Retinal pigment epithelial cell (primary cell): Measurements from ENCODE around the gene ZSWIM1.

Source experiments
- DNase-seq: peaks from one replicate; pipeline ENCODE4 v3.0.0-alpha.2; 2010; ENCODE audit warnings: low read depth
- H3K4me3 ChIP-seq: 2 replicates; pipeline ENCODE4 v1.5.1; 2011; ENCODE audit warnings: mild to moderate bottlenecking, low read length, control low read depth, moderate library complexity
- TF ChIP-seq, protein P1 (sequence below): conservative IDR thresholded peaks from 2 replicates; pipeline ENCODE4 v1.5.1; 2011; ENCODE audit warnings: low read depth, low read length, control low read depth, inconsistent platforms

Gene ZSWIM1

DNA sequence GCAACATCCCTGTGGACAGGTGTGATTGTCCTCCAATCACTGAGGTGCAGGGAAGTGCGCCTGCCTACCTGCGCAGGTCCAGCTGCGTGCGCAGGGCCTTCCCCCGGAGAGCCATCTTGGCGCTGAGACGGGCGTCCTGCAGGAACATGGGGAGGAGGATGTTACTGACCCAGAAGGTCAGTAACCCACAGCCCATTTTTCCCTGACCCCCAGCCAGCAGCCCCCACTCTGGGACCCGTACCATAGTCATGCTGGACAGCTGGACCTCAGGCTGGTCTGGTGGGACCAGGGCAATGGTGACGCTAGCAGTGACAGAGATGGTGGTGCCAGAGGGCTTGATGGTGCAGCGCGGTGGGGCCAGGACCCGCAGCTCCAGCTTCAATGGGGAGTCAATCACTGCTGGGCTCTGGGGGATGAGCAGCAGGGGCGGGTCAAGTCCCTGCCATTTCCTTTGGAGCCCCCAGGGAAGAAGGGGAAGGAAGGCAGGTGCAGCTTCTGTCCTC lies 21.2 kb downstream of the ZSWIM1 start:
- no peak for DNase-seq
- TF ChIP-seq, protein P1, sequence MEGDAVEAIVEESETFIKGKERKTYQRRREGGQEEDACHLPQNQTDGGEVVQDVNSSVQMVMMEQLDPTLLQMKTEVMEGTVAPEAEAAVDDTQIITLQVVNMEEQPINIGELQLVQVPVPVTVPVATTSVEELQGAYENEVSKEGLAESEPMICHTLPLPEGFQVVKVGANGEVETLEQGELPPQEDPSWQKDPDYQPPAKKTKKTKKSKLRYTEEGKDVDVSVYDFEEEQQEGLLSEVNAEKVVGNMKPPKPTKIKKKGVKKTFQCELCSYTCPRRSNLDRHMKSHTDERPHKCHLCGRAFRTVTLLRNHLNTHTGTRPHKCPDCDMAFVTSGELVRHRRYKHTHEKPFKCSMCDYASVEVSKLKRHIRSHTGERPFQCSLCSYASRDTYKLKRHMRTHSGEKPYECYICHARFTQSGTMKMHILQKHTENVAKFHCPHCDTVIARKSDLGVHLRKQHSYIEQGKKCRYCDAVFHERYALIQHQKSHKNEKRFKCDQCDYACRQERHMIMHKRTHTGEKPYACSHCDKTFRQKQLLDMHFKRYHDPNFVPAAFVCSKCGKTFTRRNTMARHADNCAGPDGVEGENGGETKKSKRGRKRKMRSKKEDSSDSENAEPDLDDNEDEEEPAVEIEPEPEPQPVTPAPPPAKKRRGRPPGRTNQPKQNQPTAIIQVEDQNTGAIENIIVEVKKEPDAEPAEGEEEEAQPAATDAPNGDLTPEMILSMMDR: no peak
- H3K4me3 ChIP-seq: no peak overlapping the region

- no peak for DNase-seq
- no peak overlapping the region for H3K4me3 ChIP-seq
- TF ChIP-seq, protein P1: no peak
These were observed 23.8 kb downstream of the ZSWIM1 start for GRCh38 chr20:45904583-45905504.

DNA sequence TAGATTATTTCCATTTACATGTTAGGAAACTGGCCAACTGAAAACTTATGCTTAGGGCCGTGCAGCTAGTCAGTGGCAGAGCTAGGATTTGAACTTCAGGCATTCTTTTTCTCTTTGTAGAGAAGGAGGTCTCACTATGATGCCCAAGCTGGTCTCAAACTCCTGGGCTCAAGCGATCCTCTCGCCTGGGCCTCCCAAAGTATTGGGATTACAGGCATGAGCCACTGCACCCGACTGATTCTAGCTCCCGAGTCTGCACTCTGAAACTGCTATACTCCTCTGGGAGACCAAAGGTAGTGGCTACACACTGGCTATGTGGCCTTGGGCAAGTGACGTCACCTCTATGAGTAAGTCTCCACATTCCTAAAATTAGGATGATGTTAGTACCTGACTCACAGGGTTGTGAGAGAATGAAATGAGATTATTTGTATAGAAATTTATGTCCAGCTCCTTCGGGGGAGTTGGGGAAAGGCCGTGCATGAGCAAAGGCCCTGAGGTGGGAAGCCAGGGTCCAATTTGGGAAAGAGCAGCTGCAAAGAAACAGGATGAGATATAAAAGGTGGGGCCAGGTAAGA lies 24.6 kb downstream of the ZSWIM1 start:
- DNase-seq: no peak
- TF ChIP-seq, protein P1: no peak
- no peak overlapping the region for H3K4me3 ChIP-seq

DNA sequence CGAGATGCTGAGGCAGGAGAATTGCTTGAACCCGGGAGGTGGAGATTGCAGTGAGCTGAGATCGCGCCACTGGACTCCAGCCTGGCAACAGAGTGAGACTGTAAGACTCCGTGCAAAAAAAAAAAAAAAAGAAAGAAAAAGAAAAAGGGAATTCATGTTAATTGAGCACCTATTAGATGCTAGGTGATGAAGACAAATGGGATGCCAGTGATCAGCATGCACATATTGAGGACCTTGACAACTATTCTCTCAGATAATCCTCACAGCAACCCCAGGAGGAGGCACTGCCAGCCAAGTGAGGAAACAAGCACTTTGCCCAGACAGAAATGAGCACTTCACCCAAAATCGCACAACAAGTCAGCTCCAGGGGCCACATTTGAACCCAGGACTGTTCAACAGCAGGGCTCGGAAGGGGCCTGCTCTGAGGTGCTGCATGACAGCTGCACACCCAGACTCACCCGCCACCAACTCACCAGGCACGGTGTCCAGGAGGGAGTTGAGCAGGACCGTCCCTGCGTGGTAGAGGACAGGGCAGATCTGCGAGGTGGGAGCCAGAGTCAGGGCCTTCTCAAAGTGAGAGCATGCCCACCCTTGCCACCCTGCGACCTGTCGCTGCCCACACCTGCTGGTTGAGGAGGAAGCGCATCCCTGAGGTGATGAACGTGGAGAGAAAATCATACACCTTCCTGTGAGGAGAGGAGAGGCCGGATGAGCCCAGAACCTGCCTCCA lies 26.4 kb downstream of the ZSWIM1 start:
- no peak overlapping the region for H3K4me3 ChIP-seq
- no peak for DNase-seq
- TF ChIP-seq, protein P1: no peak

- no peak overlapping the region for H3K4me3 ChIP-seq
- TF ChIP-seq, protein P1: no peak
- DNase-seq: no peak
These were observed 27.1 kb downstream of the ZSWIM1 start for GRCh38 chr20:45908084-45908483.

GRCh38 chr20:45909336-45909808 lies 28.3 kb downstream of the ZSWIM1 start:
- no peak overlapping the region for H3K4me3 ChIP-seq
- TF ChIP-seq, protein P1: no peak
- no peak for DNase-seq
